Measurements from ENCODE around the gene SLIT3.

SLIT3 gene

DNA sequence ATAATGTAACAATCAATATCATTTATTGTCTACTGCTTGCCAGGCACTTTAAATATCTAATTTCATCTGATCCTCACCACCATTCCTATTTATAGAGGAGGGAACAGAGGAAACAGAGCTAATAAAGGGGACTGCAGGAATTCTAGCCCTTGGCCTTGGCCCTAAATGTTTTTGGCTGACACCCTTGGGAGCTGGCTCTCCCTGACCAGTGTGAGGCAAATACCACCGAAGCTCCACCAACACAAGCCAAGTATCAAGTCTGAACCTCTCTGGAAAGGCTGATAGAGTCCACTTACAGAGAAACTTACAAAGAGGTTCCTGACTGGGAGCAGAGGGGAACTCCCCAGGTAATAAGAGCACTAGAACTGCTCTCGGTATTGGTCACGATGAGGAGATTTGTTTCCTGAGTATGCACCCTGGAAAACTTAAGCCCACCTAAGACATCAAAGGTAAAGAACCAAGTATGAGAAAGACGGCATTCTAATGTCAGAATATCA, 478.6 kb downstream of the SLIT3 start:
- H3K4me2 ChIP-seq (ENCODE audit: low read length), result no peak overlapping the region
- no peaks in the 10 kb centered on the region for H3K27me3 ChIP-seq (ENCODE audit: control insufficient read depth, low read length)
- no peak overlapping the region for H3K4me3 ChIP-seq (ENCODE audit: low read length)
- no peaks in the 10 kb centered on the region for H4K20me1 ChIP-seq (ENCODE audit: control insufficient read depth, insufficient read depth, low read depth, low read length)
- TF ChIP-seq EZH2phosphoT487 (IDR thresholded peaks at IDR 0.05; ENCODE audit: borderline replicate concordance, low read length) (no peak), CTCF (IDR thresholded peaks at IDR 0.05; ENCODE audit: low read depth, low read length, poor library complexity, severe bottlenecking) (no peak)
- no peaks in the 10 kb centered on the region for H3K36me3 ChIP-seq (ENCODE audit: control insufficient read depth, low read length)
- H3K79me2 ChIP-seq (ENCODE audit: control insufficient read depth, low read length), result no peaks in the 10 kb centered on the region
- no peaks in the 10 kb centered on the region for H3K9me2 ChIP-seq (replicated peaks; ENCODE audit: control insufficient read depth, low read length)
- no peaks in the 10 kb centered on the region for H3K4me1 ChIP-seq (ENCODE audit: control insufficient read depth, low read length)
- H3K27ac ChIP-seq (ENCODE audit: low read depth, low read length), result no peak overlapping the region
- H3F3A ChIP-seq (ENCODE audit: control insufficient read depth, insufficient read depth), result no peaks in the 10 kb centered on the region
- H3K9me3 ChIP-seq (ENCODE audit: control insufficient read depth, insufficient read depth, low read length), result no peaks in the 10 kb centered on the region

DNA sequence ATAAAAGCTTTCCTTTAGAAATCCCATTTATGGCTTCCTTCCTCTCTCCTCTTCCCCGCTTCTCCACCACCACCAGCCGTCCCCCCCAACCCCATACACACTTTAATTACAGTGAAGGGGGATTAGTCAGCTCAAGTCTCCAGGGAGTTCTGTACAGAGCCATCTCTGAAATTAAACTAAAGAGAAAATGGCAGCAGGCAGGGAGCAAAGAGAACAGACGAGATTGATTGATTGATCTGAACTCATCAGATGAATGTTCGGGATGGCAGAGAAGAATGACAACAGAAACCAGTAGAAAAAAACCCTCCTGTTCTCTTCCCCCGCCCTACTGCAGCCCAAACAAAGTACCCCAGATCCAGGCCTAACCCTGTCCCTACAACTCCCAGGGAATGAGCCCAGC, 480.1 kb downstream of the SLIT3 start:
- H3K36me3 ChIP-seq (ENCODE audit: control insufficient read depth, low read length), result no peaks in the 10 kb centered on the region
- no peak overlapping the region for H3K4me3 ChIP-seq (ENCODE audit: low read length)
- H4K20me1 ChIP-seq (ENCODE audit: control insufficient read depth, insufficient read depth, low read depth, low read length), result no peaks in the 10 kb centered on the region
- H3K4me1 ChIP-seq (ENCODE audit: control insufficient read depth, low read length), result no peaks in the 10 kb centered on the region
- no peaks in the 10 kb centered on the region for H3K9me3 ChIP-seq (ENCODE audit: control insufficient read depth, insufficient read depth, low read length)
- no peaks in the 10 kb centered on the region for H3K9me2 ChIP-seq (replicated peaks; ENCODE audit: control insufficient read depth, low read length)
- no peaks in the 10 kb centered on the region for H3K27me3 ChIP-seq (ENCODE audit: control insufficient read depth, low read length)
- no peaks in the 10 kb centered on the region for H3K79me2 ChIP-seq (ENCODE audit: control insufficient read depth, low read length)
- no peaks in the 10 kb centered on the region for H3F3A ChIP-seq (ENCODE audit: control insufficient read depth, insufficient read depth)
- H3K4me2 ChIP-seq (ENCODE audit: low read length), result no peak overlapping the region
- no peak for TF ChIP-seq CTCF (IDR thresholded peaks at IDR 0.05; ENCODE audit: low read depth, low read length, poor library complexity, severe bottlenecking)
- TF ChIP-seq EZH2phosphoT487 (IDR thresholded peaks at IDR 0.05; ENCODE audit: borderline replicate concordance, low read length), result no peak
- H3K27ac ChIP-seq (ENCODE audit: low read depth, low read length), result no peak overlapping the region

DNA sequence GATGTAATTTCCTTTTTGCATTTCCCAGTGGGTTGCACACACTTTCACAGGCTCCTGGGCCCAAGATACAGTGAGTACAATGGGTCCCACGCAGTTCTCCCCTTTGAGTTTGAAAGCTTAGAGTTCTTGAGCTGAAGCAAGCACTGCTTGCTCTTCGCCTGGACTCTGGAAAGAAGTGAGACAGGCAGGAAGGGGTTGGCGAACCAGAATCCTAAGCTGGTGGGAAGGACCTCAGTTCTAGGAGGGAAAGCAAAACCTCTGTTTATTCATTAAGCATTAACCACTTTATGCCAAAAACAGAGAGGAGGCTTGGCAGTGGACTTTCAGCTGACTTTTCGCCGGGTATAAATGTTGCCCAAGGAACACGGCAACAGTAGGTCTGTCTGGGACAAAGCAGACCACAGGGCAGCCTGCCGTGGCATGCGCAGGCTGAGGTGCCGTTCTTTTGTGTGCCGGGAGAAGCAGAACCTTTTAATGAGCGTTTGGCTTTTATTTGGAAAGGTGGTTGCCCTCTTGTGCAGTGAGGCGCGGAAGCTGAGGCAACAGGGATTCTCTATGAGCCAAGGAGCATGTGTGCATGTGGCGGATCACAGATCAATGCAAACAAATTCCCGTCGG, 481.8 kb downstream of the SLIT3 start:
- Histone ChIP-seq H3K9me2 (replicated peaks; ENCODE audit: control insufficient read depth, low read length) (no peaks in the 10 kb centered on the region), H3K4me2 (ENCODE audit: low read length) (no peak overlapping the region), H3K79me2 (ENCODE audit: control insufficient read depth, low read length) (no peaks in the 10 kb centered on the region), H3F3A (ENCODE audit: control insufficient read depth, insufficient read depth) (no peaks in the 10 kb centered on the region), H3K9me3 (ENCODE audit: control insufficient read depth, insufficient read depth, low read length) (no peaks in the 10 kb centered on the region), H3K27me3 (ENCODE audit: control insufficient read depth, low read length) (no peaks in the 10 kb centered on the region), H3K27ac (ENCODE audit: low read depth, low read length) (no peak overlapping the region), H3K4me3 (ENCODE audit: low read length) (no peak overlapping the region), H3K4me1 (ENCODE audit: control insufficient read depth, low read length) (no peaks in the 10 kb centered on the region), H4K20me1 (ENCODE audit: control insufficient read depth, insufficient read depth, low read depth, low read length) (no peaks in the 10 kb centered on the region), H3K36me3 (ENCODE audit: control insufficient read depth, low read length) (no peaks in the 10 kb centered on the region)
- TF ChIP-seq EZH2phosphoT487 (IDR thresholded peaks at IDR 0.05; ENCODE audit: borderline replicate concordance, low read length), result no peak
- TF ChIP-seq CTCF (IDR thresholded peaks at IDR 0.05; ENCODE audit: low read depth, low read length, poor library complexity, severe bottlenecking), result no peak

All from DOHH2 (cell line).